Endothelial cell (in vitro differentiated cells): ENCODE results near the gene ZBTB40. TPM values are rescaled to one million over a fixed set of nuclear protein-coding genes. Genes with fewer than 3 reads are reported as not detected.
A peak's percentile ranks its signal among the peaks of the same experiment; 100 is the strongest.

Source experiments
- DNase-seq: peaks from one replicate; pipeline ENCODE4 v3.0.0; 2021; ENCODE audit warnings: low spot score
- H3K27ac Mint-ChIP-seq: one replicate; pipeline ENCODE4 v1.8.0; 2021; ENCODE audit warnings: mixed read lengths, inconsistent platforms; ENCODE audit not compliant: unreplicated experiment
- H3K27me3 Mint-ChIP-seq: one replicate; pipeline ENCODE4 v1.8.0; 2021; ENCODE audit warnings: mild to moderate bottlenecking, moderate library complexity, mixed read lengths, inconsistent platforms; ENCODE audit not compliant: unreplicated experiment
- H3K36me3 Mint-ChIP-seq: one replicate; pipeline ENCODE4 v1.8.0; 2021; ENCODE audit warnings: mild to moderate bottlenecking, low read depth, mixed read lengths, inconsistent platforms; ENCODE audit not compliant: unreplicated experiment
- H3K4me1 Mint-ChIP-seq: one replicate; pipeline ENCODE4 v1.8.0; 2021; ENCODE audit warnings: mild to moderate bottlenecking, mixed read lengths, inconsistent platforms; ENCODE audit not compliant: unreplicated experiment
- H3K4me3 Mint-ChIP-seq: one replicate; pipeline ENCODE4 v1.8.0; 2021; ENCODE audit warnings: mild to moderate bottlenecking, mixed read lengths, inconsistent platforms; ENCODE audit not compliant: unreplicated experiment
- H3K9me3 Mint-ChIP-seq: one replicate; pipeline ENCODE4 v1.8.0; 2021; ENCODE audit warnings: mixed read lengths, inconsistent platforms; ENCODE audit not compliant: unreplicated experiment
- total RNA-seq: library from RNA; stranded (reverse); fragmentation: NEBNext Ultra II Directional; extraction: Animal tissue kit (Norgen Biotek cat#: 25700); gene quantifications from one replicate; pipeline ENCODE4 v1.2.1, GENCODE V29; 2021; ENCODE audit not compliant: unreplicated experiment
- TF ChIP-seq, protein P1 (sequence below): fragments of 200-600 bp; sonication (generic); IDR thresholded peaks from one replicate; pipeline ENCODE4 v1.5.0; 2021; ENCODE audit warnings: antibody characterized with exemption; ENCODE audit not compliant: unreplicated experiment

The ZBTB40 gene
- total RNA-seq, 1 donor from 2014 or later = 18.9 TPM

DNA sequence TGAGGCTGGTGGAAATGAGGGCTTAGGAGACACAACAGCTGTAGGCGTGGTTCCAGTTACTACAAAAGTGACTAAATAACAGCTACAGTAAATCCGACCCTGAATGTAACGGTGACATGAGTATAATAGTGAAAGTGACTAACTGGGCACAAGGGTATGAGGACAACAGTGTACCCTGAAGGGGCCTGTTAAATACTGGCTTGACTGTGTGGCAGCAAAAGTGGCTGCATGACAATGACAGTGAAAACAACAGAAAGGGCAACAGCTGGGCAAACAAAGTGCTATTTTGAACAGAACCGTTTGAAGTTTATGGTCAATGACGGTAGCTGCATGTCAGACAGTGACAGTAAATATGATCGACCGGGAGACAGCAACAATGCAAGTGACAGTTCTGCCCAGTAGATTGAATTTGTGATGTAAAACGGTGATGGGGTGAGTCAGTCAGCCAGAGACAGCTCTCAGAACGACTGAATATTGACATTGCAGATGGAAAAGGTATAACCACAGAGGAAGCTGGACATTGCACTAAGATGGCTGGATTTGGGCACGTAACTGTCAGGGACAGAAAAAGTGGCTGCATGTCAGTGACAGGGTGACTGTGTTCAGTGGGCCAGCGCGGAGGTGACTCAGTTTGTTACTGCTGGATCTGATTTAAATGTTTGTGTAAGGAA is 1.2 kb upstream of the ZBTB40 start:
- H3K4me3 Mint-ChIP-seq = peak overlapping the region; percentile 77
- no peaks in the 10 kb centered on the region for H3K9me3 Mint-ChIP-seq
- TF ChIP-seq, protein P1, sequence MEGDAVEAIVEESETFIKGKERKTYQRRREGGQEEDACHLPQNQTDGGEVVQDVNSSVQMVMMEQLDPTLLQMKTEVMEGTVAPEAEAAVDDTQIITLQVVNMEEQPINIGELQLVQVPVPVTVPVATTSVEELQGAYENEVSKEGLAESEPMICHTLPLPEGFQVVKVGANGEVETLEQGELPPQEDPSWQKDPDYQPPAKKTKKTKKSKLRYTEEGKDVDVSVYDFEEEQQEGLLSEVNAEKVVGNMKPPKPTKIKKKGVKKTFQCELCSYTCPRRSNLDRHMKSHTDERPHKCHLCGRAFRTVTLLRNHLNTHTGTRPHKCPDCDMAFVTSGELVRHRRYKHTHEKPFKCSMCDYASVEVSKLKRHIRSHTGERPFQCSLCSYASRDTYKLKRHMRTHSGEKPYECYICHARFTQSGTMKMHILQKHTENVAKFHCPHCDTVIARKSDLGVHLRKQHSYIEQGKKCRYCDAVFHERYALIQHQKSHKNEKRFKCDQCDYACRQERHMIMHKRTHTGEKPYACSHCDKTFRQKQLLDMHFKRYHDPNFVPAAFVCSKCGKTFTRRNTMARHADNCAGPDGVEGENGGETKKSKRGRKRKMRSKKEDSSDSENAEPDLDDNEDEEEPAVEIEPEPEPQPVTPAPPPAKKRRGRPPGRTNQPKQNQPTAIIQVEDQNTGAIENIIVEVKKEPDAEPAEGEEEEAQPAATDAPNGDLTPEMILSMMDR = no peak
- no peak for DNase-seq
- H3K4me1 Mint-ChIP-seq = peaks cover 16% of the 10 kb centered on the region
- peak overlapping the region; percentile 4 for H3K27ac Mint-ChIP-seq
- peaks cover 7% of the 10 kb centered on the region for H3K27me3 Mint-ChIP-seq
- no peaks in the 10 kb centered on the region for H3K36me3 Mint-ChIP-seq

GRCh38 chr1:22452481-22452957 is 868 bp downstream of the ZBTB40 start:
- H3K27me3 Mint-ChIP-seq = peaks cover 3% of the 10 kb centered on the region
- H3K4me1 Mint-ChIP-seq = peaks cover 21% of the 10 kb centered on the region
- no peaks in the 10 kb centered on the region for H3K36me3 Mint-ChIP-seq
- H3K4me3 Mint-ChIP-seq = peak overlapping the region; percentile 94
- H3K9me3 Mint-ChIP-seq = no peaks in the 10 kb centered on the region
- H3K27ac Mint-ChIP-seq = peak overlapping the region; percentile 97
- no peak for DNase-seq
- TF ChIP-seq, protein P1 = no peak

GRCh38 chr1:22453181-22453580 is 1.5 kb downstream of the ZBTB40 start:
- no peaks in the 10 kb centered on the region for H3K36me3 Mint-ChIP-seq
- no peaks in the 10 kb centered on the region for H3K9me3 Mint-ChIP-seq
- H3K4me1 Mint-ChIP-seq = peaks cover 21% of the 10 kb centered on the region
- peak overlapping the region; percentile 94 for H3K4me3 Mint-ChIP-seq
- TF ChIP-seq, protein P1 = no peak
- peaks cover 3% of the 10 kb centered on the region for H3K27me3 Mint-ChIP-seq
- no peak for DNase-seq
- H3K27ac Mint-ChIP-seq = peak overlapping the region; percentile 97

- DNase-seq = no peak
- TF ChIP-seq, protein P1 = no peak
- H3K27ac Mint-ChIP-seq = no peak overlapping the region
- H3K27me3 Mint-ChIP-seq = peaks cover 3% of the 10 kb centered on the region
- H3K4me1 Mint-ChIP-seq = peaks cover 21% of the 10 kb centered on the region
- H3K4me3 Mint-ChIP-seq = no peak overlapping the region
- H3K36me3 Mint-ChIP-seq = no peaks in the 10 kb centered on the region
- H3K9me3 Mint-ChIP-seq = no peaks in the 10 kb centered on the region
Measured at GRCh38 chr1:22454476-22455056, 2.9 kb downstream of the ZBTB40 start.

DNA sequence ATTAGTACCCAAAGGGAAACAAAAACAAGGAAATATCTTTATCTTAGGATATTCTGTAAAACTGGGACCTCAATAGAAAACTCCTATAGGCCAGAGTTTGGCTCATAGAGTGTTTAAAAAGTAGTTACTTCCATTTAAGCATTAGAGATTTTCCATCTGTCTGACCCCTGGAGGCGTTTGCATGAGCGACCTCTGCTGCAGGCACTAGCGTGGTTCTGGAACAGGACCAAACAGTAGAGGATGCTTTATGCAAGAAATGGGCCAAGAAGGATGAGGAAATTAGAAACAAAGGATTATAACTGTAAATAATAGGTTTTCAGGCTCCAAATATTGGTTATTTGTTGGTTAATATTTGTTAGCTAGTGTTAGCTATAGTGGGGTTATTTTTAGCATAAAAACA is 5.7 kb downstream of the ZBTB40 start:
- no peak overlapping the region for H3K4me3 Mint-ChIP-seq
- H3K9me3 Mint-ChIP-seq = no peaks in the 10 kb centered on the region
- H3K36me3 Mint-ChIP-seq = no peaks in the 10 kb centered on the region
- TF ChIP-seq, protein P1 = no peak
- peaks cover 3% of the 10 kb centered on the region for H3K27me3 Mint-ChIP-seq
- no peak overlapping the region for H3K27ac Mint-ChIP-seq
- no peak for DNase-seq
- H3K4me1 Mint-ChIP-seq = peaks cover 19% of the 10 kb centered on the region
